ENCODE results near the gene C15orf40.

DNA sequence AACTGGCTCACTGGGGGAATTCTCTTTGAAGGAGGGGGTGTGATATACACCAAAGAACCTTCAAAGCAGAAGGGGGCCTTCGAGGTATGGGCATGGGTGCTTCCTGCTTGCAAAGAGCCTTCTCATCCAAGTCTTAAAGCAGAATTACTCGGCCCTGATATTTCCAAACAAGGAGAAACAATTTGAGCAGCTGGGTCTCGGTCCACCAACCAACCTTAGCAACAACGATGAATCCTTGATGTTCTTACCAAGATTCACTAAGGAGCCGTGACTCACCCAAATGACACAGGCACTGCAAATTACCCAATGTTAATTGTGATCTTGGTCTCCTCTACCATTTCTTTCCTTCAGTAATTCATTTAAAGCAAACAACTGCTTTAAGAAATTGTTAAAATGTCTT, 66.6 kb downstream of the C15orf40 start:
- no peak for TF ChIP-seq CTCF (IDR thresholded peaks at IDR 0.05; ENCODE audit: low read depth, low read length, missing input control)
- TF ChIP-seq, protein P1, sequence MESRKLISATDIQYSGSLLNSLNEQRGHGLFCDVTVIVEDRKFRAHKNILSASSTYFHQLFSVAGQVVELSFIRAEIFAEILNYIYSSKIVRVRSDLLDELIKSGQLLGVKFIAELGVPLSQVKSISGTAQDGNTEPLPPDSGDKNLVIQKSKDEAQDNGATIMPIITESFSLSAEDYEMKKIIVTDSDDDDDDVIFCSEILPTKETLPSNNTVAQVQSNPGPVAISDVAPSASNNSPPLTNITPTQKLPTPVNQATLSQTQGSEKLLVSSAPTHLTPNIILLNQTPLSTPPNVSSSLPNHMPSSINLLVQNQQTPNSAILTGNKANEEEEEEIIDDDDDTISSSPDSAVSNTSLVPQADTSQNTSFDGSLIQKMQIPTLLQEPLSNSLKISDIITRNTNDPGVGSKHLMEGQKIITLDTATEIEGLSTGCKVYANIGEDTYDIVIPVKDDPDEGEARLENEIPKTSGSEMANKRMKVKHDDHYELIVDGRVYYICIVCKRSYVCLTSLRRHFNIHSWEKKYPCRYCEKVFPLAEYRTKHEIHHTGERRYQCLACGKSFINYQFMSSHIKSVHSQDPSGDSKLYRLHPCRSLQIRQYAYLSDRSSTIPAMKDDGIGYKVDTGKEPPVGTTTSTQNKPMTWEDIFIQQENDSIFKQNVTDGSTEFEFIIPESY (IDR thresholded peaks at IDR 0.05), result no peak
- no peak for TF ChIP-seq YY1 (IDR thresholded peaks at IDR 0.05)
- TF ChIP-seq TAF1 (conservative IDR thresholded peaks at IDR 0.05), result no peak
- TF ChIP-seq, protein P2, sequence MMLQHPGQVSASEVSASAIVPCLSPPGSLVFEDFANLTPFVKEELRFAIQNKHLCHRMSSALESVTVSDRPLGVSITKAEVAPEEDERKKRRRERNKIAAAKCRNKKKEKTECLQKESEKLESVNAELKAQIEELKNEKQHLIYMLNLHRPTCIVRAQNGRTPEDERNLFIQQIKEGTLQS (IDR thresholded peaks at IDR 0.05), result no peak
- TF ChIP-seq SP1 (IDR thresholded peaks at IDR 0.05), result no peak
- no peak for TF ChIP-seq RXRA (IDR thresholded peaks at IDR 0.05)

Data from liver (tissue), 3 donors.